Esophagus (tissue), 2 donors: ENCODE data around the gene KCNJ11. TPM values are rescaled to one million over a fixed set of nuclear protein-coding genes. Genes with fewer than 3 reads are reported as not detected.

ENCODE experiments used
- H3K27ac ChIP-seq, 2 donors: one replicate each; pipeline ENCODE4 v1.5.1; 2013; ENCODE audit warnings: low read depth in 2 of 2, mild to moderate bottlenecking in 2 of 2, inconsistent platforms in 1 of 2, low read length in 1 of 2, moderate library complexity in 1 of 2
- H3K27me3 ChIP-seq, 2 donors: one replicate each; pipeline ENCODE4 v1.6.1; 2013; ENCODE audit warnings: low read length in 2 of 2, control low read depth in 1 of 2, mild to moderate bottlenecking in 1 of 2; ENCODE audit not compliant: insufficient read depth in 2 of 2, control insufficient read depth in 1 of 2
- H3K36me3 ChIP-seq, 2 donors: one replicate each; pipeline ENCODE4 v1.6.1; 2013; ENCODE audit warnings: low read length in 1 of 2; ENCODE audit not compliant: control insufficient read depth in 2 of 2, insufficient read depth in 2 of 2
- H3K4me1 ChIP-seq, 2 donors: one replicate each; pipeline ENCODE4 v1.6.1; 2013; ENCODE audit warnings: low read length in 1 of 2; ENCODE audit not compliant: control insufficient read depth in 2 of 2, insufficient read depth in 2 of 2
- H3K4me3 ChIP-seq, 2 donors: one replicate each; pipeline ENCODE4 v1.5.1; 2013; ENCODE audit warnings: low read length in 2 of 2, mild to moderate bottlenecking in 2 of 2, low read depth in 1 of 2, moderate library complexity in 1 of 2
- H3K9me3 ChIP-seq, 2 donors: one replicate each; pipeline ENCODE4 v1.6.1; 2013; ENCODE audit warnings: mild to moderate bottlenecking in 2 of 2, low read depth in 1 of 2, low read length in 1 of 2, moderate library complexity in 1 of 2; ENCODE audit not compliant: control insufficient read depth in 2 of 2, insufficient read depth in 1 of 2
- WGBS, 2 donors: extraction: QIAGEN DNeasy Blood & Tissue Kit; methylation state at CpG; one replicate each; pipeline ENCODE4 v1.1.7; 2013; 5-methylcytosine and 5-hydroxymethylcytosine counted together
- polyA plus RNA-seq, 2 donors: library from polyadenylated mRNA; stranded (reverse); fragments of 200-250 nt; gene quantifications; one replicate each; pipeline ENCODE4 v1.2.3, GENCODE V29; 2013
- donor health status: healthy with polysubstance abuse.
- donor health status: Bipolar disorder and iron deficiency.

The KCNJ11 gene
- polyA plus RNA-seq, 2 donors, result 0.67 to 0.71 TPM

- no peak overlapping the region for H3K4me3 ChIP-seq
- WGBS, 2 donors, result 90 to 91% methylated on average over 6 of the region's 6 CpGs
Measured at GRCh38 chr11:17393472-17393871, 5.0 kb upstream of the KCNJ11 start.

GRCh38 chr11:17392872-17393271 is 4.4 kb upstream of the KCNJ11 start:
- H3K9me3 ChIP-seq, result peaks cover 0 to 3% of the 10 kb centered on the region in 2 donors
- WGBS, 2 donors, result 90 to 93% methylated on average over 14 of the region's 14 CpGs
- no peaks in the 10 kb centered on the region for H3K4me1 ChIP-seq
- H3K27ac ChIP-seq, result no peak overlapping the region
- no peaks in the 10 kb centered on the region for H3K36me3 ChIP-seq
- no peaks in the 10 kb centered on the region for H3K27me3 ChIP-seq
- H3K4me3 ChIP-seq, result no peak overlapping the region

More at GRCh38 chr11:17393472-17393871, 5.0 kb upstream of the KCNJ11 start:
- Histone ChIP-seq H3K9me3 (peaks cover 0 to 3% of the 10 kb centered on the region in 2 donors), H3K27ac (no peak overlapping the region), H3K27me3 (no peaks in the 10 kb centered on the region), H3K4me1 (no peaks in the 10 kb centered on the region), H3K36me3 (no peaks in the 10 kb centered on the region)

- Histone ChIP-seq H3K9me3 (peaks cover 0 to 3% of the 10 kb centered on the region in 2 donors), H3K36me3 (no peaks in the 10 kb centered on the region), H3K4me3 (no peak overlapping the region), H3K27ac (no peak overlapping the region), H3K27me3 (no peaks in the 10 kb centered on the region), H3K4me1 (no peaks in the 10 kb centered on the region)
- 77 to 81% methylated on average over 3 of the region's 3 CpGs for WGBS, 2 donors
Measured at GRCh38 chr11:17391493-17392355, 3.3 kb upstream of the KCNJ11 start.

- Histone ChIP-seq H3K36me3 (no peaks in the 10 kb centered on the region), H3K4me1 (no peaks in the 10 kb centered on the region), H3K27ac (no peak overlapping the region), H3K4me3 (no peak overlapping the region), H3K9me3 (no peaks in the 10 kb centered on the region), H3K27me3 (no peaks in the 10 kb centered on the region)
- WGBS, 2 donors, result 60 to 63% methylated on average over 10 of the region's 10 CpGs
Measured at GRCh38 chr11:17389957-17390649, 1.6 kb upstream of the KCNJ11 start.

- Histone ChIP-seq H3K4me3 (peak overlapping the region; percentile 59 to 67), H3K27me3 (no peaks in the 10 kb centered on the region), H3K9me3 (no peaks in the 10 kb centered on the region), H3K27ac (no peak overlapping the region), H3K36me3 (no peaks in the 10 kb centered on the region), H3K4me1 (no peaks in the 10 kb centered on the region)
- WGBS, 2 donors, result 3% methylated on average over 42 to 55 of the region's 55 CpGs
Measured at GRCh38 chr11:17389211-17389956, 925 bp upstream of the KCNJ11 start.

GRCh38 chr11:17387811-17388210 is 648 bp downstream of the KCNJ11 start:
- Histone ChIP-seq H3K4me1 (no peaks in the 10 kb centered on the region), H3K9me3 (no peaks in the 10 kb centered on the region), H3K27ac (no peak overlapping the region), H3K36me3 (no peaks in the 10 kb centered on the region), H3K27me3 (no peaks in the 10 kb centered on the region), H3K4me3 (no peak overlapping the region)
- whole genome bisulfite sequencing, 2 donors, result 88 to 93% methylated on average over 17 to 20 of the region's 20 CpGs

- H3K4me1 ChIP-seq, result no peaks in the 10 kb centered on the region
- no peaks in the 10 kb centered on the region for H3K9me3 ChIP-seq
- H3K27ac ChIP-seq, result no peak overlapping the region
- H3K4me3 ChIP-seq, result no peak overlapping the region
- H3K27me3 ChIP-seq, result no peaks in the 10 kb centered on the region
- H3K36me3 ChIP-seq, result no peaks in the 10 kb centered on the region
- 97 to 98% methylated on average over 20 of the region's 20 CpGs for WGBS, 2 donors
Measured at GRCh38 chr11:17387254-17387653, 1.2 kb downstream of the KCNJ11 start.

- no peak overlapping the region for H3K4me3 ChIP-seq
- H3K9me3 ChIP-seq, result no peaks in the 10 kb centered on the region
- WGBS, 2 donors, result 68 to 78% methylated on average over 22 to 23 of the region's 23 CpGs
- H3K36me3 ChIP-seq, result no peaks in the 10 kb centered on the region
- H3K27me3 ChIP-seq, result no peaks in the 10 kb centered on the region
- peaks cover 0 to 2% of the 10 kb centered on the region in 2 donors for H3K4me1 ChIP-seq
- peak overlapping the region in 1 of 2 donors; percentile 13 for H3K27ac ChIP-seq
Measured at GRCh38 chr11:17386331-17387084, 2.0 kb downstream of the KCNJ11 start.

- 73 to 79% methylated on average over 6 of the region's 6 CpGs for WGBS, 2 donors
- no peak overlapping the region for H3K27ac ChIP-seq
- no peaks in the 10 kb centered on the region for H3K27me3 ChIP-seq
- H3K36me3 ChIP-seq, result no peaks in the 10 kb centered on the region
- H3K9me3 ChIP-seq, result no peaks in the 10 kb centered on the region
- no peak overlapping the region for H3K4me3 ChIP-seq
- peaks cover 0 to 2% of the 10 kb centered on the region in 2 donors for H3K4me1 ChIP-seq
Measured at GRCh38 chr11:17385926-17386325, 2.5 kb downstream of the KCNJ11 start.
